Hippocampal formation (tissue), 2 donors: ENCODE results near the gene PPP1R9A.

Experiments
- DNase-seq, 2 donors: peaks; one replicate each; lab custom pipeline; 2025; lab: John Stamatoyannopoulos, UW

Gene PPP1R9A

DNA sequence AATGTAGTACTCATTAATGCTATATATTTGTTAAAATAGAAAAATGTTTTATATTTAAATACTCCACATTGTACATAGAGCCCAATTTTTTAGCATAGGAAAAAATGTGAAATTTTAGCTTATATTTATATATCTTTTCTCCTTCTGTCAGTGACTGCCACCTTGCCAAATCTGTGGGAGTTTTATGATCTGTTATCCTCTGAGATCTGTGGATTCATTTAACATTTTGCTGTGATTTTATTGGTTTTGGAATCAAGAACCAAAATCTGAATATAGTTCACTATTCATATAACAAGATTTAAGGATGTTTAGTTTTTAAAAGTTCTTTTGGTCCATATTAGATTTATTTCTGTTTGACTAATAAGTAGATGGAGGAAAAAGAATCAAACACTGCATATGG lies 127.9 kb downstream of the PPP1R9A start:
- no peak for DNase-seq

DNA sequence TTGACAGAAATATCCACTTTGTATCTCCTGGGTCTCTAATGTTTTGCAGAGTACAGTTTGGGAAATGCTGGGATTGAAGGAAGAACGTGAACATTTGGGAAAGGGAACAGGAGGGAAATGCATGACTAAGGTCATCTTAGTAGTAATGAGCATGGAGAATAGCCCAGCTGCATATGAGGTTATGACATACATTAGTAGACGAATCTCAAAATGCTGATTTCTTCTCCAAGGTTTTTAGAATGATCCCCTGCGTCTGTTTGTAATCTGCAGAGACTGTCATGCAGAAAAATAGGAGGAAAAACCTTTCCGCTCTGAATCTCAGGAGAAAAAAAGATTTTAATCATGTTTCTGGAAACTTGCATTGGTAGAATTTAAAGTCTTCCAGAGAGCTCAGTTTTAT lies 133.6 kb downstream of the PPP1R9A start:
- no peak for DNase-seq

DNA sequence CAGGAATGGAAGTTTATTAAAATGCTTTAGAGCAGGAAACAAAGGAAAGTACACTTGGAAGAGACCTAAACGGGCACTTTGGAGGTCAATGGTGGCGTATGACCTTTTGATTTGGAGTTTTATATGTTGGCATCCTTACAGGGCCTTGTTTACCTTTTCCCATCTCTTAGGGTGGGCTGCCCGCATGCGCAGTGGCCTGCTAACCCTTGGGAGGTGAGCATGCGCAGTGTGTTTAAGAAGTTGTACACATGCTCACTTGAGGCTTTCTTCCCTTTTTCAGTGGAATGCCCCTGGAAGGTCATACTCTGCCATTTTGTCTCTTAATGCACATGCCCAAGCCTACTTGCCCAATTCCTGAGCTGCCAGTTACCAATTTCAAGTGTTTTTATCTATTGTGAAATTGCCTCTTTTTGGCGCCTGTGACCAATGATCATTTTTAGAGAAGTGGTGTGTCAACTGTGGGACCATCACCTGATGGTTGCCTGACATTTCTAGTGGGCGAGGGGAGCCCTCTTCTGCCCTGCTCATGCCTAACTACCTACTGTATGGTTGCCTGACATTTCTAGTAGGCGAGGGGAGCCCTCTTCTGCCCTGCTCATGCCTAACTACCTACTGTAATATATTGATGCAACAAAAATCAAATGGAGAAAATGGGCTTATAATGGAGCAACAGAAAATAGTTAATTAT lies 138.0 kb downstream of the PPP1R9A start:
- DNase-seq: peak in 1 of 2 donors; percentile 13

DNA sequence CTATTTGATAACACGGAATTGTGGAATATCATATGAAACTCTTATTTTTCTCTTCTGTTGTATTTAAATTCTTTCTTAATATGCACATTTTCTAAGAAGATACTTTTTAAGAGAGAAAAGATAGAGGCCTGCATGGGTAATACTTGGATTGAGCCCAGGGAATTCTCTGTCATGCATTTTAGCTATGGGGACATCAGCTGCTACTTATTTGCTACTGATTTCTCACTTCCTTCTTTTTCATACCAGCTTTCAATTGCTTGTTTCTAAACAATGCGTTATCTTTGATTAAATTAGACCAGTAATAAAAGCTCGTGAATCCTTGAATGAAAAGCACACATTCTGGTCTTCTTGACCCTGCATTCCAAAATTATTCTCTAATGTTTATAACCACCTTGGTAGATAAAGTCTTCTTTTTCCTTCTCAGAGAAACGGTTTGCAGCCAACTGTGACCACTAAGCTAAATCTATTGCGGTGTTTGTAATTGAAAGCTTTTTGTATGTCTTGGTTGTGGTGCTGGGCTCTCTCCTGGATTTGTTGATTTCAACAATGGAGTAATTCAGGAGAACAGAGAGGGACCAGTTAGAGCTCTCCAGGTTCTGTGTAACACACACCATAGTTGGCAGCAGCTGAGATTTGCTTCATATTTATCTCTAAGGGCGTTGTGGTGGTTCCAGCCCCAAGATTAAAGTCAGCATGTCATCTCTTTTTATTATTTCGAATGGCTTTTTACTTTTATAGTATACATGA lies 139.3 kb downstream of the PPP1R9A start:
- peak in 1 of 2 donors; percentile 67 for DNase-seq

DNA sequence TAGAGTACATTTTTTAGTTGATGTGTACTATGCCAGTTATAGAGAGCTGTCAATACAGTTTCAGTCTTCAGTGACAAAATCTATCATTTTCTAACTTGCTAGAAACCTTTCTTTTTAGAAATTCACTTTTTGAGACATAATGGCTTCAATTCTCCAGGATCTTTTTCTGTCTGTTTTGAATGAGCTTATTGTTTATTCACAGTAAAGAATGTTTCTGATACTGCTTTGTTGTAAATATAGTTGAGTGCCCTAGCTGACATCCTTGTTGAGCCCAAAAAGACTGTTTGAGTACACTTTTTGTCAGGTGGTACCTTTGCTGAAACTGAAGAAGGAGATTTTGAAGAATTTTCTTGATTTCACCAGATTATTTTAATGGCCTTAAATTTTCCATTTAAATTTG lies 139.9 kb downstream of the PPP1R9A start:
- DNase-seq: peak in 1 of 2 donors; percentile 67

DNA sequence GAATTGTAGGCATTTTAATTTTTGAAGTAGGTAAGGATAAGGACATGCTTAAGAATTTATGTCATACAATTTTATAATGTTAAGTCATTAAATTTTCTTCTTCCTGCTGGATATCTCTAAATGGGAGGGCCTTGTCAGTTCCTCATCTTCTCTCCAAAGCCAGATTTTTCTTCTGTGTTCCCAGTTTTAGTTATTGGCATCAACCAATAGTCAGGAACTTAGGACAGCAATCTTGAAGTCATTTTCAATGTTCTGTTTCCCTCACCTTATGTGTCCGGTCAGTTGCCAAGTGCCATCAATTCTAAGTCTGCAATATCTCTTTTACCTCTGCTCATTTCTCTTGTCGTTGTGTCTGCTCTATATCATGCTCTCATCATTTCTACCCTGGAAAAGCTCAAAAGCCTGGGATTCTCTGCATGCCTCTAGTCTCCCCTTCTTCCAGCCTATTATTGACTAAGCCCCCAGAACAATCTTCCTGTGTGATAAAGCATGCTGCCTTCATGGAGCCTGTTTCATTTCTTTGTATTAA lies 145.2 kb downstream of the PPP1R9A start:
- DNase-seq: no peak

DNA sequence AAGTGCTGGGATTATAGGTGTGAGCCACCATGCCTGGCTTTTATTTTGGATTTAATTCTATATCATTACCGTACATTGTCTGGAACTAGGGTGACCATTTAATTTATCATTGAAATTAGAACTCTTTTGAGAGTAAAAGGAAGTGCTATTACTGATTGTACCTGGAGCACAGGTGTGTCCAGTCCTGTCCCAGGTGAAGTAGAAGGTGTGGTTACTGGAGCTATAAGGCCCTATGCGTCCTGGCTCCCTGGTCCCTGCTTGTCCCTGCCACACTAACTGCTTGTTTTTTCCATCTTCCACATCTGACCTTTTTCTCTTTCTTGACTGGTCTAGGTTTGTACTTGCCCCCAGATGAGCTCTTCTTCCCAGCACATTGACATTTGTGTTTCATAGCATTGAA lies 147.0 kb downstream of the PPP1R9A start:
- no peak for DNase-seq

DNA sequence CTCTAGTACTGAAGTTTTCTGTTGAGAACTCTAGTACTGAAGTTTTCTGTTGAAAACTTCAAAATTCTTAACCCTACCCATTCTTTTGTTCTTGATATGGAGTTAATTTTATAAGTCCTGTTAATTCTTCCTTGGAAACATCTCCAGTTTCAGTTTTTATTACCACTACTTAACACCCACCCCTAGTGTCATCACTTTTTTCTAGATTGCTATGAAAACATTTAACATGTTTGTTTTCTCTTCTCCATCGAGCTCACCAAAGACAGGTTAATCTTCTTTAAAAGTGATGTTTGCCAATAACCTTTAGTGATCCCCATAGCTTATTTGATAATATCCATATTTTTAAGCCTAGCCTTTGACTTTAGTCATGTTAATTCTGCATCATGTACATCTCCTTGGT lies 147.9 kb downstream of the PPP1R9A start:
- no peak for DNase-seq

DNA sequence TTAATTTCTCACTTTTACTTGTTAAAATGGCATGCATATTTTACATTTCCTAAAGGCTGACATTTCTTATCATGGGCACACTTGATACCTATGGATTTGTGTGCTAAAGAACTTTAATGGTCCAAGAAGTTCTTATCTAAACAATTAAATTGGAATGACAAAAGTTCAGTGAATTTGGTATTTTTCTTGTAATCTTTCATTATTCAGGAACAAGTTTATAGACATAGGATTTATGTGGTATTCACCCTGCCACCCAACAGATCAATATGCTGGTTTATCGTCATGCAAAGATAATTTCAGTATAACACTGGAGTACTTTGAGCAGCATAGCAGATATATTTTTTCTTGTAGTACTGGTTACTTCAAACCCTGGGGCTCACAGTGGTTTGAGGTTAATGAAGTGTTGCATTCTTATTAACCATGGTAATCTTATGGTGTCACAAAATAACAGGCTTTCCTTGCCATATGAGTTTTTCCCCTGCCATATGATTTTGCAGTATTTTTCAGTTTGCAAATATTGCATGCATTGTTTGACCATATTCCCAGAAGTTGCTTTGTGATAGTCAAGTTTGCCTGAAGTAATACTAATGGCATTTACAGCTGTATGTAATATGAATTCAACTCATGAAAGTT lies 148.8 kb downstream of the PPP1R9A start:
- no peak for DNase-seq

DNA sequence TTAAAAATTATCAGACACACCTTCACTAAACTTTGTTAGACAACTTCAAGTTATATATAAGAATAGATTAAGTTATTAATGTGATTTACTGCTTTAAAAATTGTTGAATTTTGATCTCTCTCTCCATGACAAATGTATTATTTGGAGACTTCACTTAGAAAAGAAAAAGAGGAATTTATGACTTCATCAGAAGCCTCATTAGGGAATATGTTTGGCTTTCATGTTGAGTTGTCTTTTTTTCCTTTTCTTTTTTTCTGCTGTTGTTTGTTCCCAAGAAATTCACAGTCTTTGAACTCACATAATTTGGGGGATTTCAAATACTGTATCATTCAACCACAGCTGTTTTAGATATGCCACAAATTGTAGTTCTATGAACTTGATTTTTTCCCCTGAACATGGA lies 149.5 kb downstream of the PPP1R9A start:
- DNase-seq: no peak

DNA sequence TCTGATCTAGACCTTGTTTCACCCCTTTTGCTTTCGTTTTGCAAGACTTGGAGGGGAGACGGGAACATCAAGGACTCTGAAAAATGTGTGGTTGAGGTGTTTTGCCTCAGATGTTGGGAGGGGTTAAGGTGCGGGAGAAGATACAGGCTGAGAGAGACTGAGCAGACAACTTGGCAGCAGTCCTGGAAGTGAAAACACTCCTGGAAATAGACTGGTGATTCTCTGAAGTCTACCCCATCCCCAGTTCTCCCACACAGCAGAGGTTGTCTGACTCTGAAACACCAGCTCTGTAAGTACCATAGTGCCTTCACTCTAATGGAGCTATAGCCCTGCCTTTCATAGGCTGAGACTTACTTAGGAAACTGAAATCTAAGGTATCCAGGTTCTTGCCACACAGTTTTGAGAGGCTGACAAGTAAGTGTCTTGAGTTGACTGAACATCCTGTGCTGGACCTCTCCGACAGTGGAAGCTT lies 152.5 kb downstream of the PPP1R9A start:
- no peak for DNase-seq

DNA sequence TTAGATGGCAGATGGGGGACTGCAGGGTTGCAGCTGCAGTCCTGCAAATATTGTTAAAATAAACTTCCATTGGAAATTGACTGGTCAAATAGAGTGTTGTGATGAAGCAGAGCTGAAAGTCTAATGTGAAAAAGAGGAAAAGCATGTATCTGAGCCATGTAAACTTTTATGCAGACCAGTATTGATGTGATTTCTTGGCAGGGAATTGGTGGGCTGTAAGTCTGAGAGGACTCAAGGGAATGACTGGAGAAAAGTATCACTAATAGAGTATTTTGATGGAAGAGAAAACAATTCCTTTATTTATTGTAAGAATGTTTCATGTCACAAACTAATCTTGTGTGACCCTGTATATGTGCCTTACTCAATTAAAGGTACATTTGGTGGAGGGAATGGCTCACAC lies 155.5 kb downstream of the PPP1R9A start:
- DNase-seq: no peak

DNA sequence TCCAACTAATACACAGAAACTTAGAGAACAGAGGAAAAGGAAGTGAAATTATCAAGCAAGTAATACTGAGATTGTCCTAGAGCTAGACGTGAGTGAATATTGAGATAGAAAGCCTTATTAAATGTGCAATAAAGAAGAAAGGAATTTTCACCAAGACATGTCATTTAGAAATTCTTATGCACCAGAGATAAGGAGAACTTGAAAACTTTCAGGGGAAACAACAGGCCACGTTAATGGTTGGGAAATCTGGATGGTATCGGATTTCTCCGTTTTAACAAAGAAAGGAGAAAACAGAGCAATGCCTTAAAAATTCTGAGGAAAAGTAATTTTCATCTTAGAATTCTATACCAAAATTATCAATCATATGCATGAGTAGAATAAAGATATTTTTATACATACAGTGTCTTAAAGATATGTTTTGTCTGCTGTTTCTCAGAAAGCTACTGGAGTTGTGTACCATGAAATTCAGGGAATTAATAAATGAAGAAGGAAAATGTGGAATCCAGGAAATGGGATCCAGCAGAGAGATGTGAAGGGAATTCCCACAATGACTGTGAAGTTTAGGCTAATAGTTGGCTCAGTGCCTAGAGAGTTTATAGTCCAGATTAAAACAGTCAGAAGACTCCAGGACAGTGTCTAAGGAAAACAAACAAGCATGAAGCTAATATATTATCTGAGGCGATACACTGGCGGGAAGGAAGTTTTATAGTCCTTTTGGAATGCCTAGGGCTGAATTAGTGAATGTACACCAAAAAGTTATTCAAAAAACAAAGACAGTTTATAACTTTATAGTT lies 159.5 kb downstream of the PPP1R9A start:
- DNase-seq: no peak

DNA sequence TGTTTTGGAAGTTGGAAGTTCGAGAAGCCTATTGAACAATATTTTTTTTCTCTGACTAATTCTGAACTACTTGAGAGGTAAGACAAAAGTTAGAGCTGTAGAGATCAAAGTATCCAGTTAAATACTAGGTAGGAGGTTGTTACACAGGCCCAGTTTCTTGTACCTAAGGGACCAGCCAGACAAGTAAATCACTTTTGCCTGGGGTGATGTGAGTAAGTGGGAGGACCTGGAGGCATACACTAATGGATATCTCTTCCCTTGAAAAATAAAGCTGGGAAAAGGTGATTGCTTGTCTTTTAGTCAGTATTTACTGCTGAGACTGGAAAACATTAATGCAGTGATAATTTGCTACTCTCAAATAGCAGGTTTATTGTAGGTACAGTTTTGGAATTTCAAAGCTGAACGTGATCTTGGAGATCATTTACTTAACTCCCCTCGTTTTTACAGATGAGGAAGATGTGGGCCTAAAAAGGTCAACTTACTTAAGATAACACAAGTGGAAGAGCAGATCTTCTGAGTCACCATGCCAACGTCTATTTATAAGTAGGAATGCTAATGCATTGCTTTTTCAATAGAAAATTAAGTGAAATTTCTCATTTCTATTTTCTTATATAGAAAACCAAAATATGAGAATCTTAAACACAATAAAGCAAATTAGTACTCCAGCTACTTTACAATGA lies 181.3 kb downstream of the PPP1R9A start:
- DNase-seq: no peak

DNA sequence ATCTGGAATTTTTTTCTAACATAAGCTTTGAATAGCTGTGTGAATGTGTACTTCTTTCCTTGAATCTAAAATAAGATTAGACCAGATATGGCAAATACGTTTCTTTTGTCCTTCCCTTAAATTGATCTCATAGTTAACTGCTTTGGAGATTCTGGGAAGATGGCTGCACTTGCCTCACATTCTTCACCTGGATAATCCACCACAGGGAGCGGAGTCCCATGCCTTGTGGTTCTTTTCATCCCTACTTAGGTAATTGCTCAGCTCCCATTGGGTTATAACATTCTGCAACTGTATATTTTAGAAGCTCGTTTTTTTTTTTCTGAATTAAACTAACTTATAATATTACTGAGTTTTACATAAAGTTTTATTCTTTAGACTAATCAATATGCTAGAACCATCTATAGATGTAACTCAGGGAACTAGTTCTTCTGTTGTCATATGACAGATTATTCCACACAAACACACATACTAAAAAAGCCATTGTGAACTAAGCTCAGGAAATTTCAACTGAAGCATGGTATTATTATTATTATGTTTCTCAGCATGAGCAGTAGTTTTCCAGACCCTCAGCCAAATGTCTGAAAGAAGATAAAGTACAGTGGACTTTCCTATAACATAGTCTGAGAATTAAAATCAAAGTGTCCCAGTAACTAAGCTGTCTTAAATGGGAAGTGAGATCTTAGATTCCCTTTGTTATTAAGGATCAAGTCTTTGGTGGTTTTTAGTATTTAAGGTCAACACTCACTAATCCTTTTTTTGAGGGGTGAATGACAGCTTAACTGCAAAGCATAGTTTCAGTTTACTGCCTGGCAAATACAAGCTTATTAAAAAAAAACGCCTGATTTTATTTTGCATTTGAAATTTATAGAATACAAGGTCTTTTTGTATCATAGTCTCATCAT lies 182.3 kb downstream of the PPP1R9A start:
- no peak for DNase-seq

DNA sequence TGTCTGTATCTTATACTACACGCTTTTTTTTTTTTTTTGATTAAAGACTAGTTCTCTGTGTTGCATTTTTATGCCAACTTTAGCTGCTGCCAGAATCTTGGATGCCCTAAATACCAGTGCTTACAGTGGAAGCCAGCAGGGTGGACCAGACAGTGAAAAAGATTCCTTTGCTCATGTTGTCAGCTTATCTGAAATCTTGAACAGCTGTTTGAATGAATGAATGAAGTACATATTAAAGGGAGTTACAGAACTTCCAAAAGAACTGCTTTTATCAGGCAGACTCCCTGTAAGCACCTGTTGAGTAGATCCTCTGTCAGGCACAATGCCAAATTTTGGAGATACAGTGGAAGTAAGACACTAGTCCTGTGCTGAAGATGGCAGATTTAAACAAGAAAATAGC lies 184.9 kb downstream of the PPP1R9A start:
- DNase-seq: no peak

DNA sequence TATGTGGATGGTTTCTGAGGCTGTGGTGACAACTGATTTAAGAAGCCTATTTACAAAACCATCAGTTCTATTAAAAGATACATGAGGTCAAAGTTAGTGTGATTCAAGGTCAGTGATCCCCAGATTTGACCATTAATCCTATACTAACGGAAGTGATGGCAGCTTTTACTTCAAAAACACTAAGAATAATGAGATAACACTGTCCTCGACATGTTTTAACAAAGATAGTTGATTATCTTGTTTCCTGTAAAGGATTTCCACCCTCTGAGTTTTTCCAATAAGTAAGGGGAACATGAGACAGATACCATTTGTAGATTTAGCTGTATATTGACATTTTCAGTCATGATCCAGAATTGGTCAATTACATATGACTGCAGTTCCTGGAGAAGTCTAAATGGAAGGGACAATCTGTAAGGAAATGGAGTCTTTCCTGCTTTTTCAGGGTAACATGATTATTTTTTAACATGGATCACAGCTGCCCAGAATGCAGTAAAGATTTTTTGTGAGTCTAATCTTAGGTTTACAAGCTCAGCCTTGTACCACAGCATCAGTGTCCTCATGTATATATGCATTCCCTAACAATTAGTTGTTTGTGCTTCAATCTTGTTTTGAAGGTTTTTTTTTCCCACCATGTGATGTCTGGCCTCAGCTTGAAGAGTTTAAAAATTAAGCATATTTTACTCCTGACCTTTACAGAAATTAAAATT lies 188.0 kb downstream of the PPP1R9A start:
- DNase-seq: peak in 1 of 2 donors; percentile 66

DNA sequence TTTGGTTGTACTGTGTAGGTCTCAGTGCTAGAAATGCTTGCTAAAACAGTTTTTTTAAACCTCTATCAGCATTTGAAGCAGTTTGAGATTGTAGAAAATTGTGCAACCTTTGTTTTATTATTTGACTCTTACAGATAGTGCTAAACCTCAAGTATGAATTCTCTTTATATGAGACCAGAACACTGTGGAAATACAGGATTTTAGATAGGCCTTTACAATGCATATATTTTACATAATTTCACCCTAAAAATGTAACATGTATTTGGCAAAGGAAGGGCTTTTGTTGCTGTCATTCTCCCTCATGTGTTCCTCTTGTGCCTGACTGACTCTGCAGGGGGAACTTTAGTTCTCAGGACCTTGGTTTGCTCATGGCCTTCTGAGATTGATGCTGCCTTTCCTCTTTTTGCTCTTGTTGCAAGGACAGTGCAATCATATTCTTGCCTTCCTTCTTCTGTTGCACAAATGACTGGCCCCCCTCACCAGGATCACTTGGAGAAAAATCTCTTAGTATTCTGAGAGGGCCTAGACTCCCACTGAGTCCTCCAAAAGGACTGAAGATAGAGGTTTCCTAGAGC lies 188.7 kb downstream of the PPP1R9A start:
- peak in 1 of 2 donors; percentile 32 for DNase-seq

DNA sequence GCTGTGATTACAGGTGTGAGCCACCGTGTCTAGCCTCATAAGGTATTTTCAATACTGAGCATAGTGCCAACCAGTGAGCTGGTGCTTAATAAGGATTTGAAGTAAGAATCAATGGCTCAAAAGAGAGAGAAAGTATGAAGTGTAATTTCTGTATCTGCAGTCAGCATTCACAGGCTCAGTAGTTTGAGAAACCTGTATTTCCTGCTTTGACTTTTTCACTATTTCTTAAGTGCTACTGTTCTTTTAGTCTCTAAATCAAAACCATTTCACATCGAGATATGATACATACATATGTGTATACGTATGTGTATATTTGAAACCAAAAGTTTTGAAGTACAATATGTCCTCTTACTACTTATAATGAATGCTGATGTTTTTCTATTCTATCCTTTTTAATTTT lies 189.9 kb downstream of the PPP1R9A start:
- DNase-seq: no peak
